HG03060 (cell line): ENCODE measurements around the gene ARHGDIA.
"Not testable (repeated sequence)": the region's sequence is repeated elsewhere in the genome, so short reads cannot be mapped to it uniquely, and the experiment has no call there.

Experiments
- ATAC-seq: cut with Tn5 transposase; IDR thresholded peaks from one replicate; pipeline ENCODE4 v1.9.1; 2021; ENCODE audit warnings: low read depth, moderate number of reproducible peaks; ENCODE audit not compliant: unreplicated experiment

The ARHGDIA gene

DNA sequence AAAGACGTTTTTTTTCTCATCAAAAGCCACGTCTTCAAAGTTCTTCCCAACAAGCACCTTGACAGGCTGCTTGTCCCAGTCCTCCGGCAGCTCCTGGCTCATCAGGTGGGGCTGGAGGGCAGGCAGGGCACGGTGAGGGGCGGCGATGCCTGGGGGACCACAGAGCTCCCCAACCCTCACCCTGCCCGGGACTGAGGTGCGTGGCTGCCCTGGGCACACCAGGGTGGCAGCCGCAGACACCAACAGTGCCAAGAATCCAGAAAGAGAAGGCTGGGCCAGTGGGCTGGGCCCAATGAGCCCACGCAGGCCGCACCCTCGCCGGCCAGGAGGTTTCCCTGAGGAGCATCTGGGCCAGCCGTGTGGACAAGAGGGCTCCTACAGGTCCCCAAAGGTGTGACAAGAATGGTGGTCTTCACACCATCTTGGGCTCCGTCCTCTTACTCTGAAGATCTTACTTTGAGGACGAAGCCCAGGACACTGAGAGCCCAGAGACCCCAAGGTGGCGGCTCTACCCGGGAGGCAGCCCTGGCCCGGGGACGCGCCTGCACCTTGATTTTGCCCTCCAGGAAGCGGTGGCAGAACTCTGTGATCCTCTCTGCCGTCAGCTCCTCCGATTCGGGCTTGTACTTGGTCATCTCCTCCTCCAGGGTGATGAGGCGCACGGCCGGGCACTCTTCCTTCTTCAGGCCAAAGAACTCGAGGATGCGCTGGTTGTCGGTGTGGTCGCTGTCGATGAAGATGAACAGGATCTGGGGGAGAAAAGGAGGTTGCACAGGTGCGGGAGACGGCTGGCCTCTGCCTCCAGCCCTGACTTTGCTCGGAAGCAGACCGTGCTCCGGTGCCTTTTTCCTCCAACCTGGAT lies 25.0 kb downstream of the ARHGDIA start:
- ATAC-seq = no peak

DNA sequence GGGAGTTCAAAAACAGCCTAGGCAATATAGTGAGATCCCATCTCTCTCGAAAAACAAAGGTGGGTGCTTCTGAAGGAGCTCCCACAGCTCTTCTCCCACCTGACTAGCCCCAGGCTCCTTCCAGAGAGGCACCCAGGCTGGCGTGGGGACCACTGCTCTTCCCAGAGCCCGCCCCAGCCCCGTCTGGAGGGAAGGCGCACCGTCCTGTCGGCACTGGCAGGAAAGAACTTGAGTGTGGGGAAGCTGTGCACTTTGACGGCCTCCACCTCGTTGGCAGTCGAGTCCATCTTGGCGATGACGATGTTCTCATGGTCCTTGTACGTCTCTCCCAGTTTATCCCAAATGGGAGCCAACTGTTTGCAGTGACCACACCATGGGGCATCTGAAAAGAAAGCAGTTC lies 25.8 kb downstream of the ARHGDIA start:
- no peak for ATAC-seq

DNA sequence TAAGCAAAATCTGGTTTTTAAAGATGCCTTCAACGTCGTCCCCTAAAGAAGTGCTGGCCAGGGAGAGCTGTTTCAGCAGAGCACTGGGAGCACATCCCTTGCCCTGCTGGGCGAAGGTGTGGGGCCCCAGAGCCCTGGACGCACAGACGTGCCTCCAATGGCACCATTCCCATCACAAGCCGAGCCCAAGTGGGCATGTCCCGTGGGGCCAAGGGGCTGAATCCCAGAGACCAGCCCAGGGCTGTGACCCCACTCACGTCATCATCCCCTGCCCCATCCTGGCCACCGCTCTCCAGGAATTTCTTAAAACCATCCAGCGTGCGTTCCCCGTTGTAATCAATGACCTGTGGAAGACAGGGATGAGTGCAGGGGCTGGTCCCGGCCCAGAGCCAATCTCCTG lies 26.2 kb downstream of the ARHGDIA start:
- no peak for ATAC-seq

DNA sequence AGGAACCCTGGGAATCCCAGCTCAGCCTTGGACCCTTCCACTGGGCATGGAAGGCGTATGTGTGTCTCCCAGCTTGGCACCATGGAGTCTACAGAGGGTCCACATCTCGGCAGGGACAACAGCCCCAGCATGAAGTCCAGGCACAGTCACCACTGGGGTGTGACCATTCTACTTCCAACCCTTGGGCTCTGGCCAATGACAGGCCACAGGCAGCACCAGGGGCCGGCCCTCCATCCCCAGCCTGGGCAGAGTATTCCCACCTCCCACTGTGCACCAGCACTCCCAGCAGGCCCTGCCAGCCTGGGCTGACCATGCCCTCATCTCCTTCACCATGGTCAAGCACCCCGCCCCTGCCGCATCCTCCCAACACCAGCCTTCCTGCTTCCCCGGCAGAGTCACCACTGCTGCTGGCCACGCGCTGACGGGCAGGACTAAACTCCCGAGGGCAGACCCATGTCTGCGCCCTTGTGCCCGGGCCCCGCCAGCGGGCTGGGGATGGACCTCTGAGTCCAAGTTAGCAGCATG lies 26.7 kb downstream of the ARHGDIA start:
- no peak for ATAC-seq

DNA sequence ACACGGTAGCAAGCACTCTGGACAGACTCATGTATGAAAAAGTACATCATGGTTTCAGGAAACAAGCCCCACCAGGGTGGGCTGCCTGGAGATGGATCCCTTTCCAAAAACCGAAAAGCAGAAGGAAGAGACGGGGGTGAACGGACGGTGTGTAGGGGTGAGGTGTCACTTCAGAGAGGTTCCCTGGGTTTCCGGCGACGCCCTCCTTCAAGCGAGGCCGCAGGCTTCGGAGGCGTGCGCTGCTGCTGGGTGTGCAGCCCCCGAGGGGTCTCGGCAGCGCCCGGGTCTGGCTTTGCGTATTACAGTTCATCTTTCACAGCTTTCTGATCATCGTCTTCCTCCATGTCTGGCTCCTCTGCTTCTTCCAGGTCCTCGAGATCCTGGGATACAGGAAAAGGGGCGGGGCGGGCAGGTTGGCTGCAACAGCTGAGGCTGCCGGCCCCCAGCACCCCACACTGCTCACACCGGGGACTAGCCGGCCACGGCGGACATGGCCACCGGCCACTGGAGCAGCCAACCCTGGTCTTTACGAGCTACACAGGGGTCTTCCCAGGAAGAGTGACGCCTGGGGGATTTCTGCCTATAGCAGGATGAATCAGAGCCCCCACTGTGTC lies 27.3 kb downstream of the ARHGDIA start:
- ATAC-seq = no peak

DNA sequence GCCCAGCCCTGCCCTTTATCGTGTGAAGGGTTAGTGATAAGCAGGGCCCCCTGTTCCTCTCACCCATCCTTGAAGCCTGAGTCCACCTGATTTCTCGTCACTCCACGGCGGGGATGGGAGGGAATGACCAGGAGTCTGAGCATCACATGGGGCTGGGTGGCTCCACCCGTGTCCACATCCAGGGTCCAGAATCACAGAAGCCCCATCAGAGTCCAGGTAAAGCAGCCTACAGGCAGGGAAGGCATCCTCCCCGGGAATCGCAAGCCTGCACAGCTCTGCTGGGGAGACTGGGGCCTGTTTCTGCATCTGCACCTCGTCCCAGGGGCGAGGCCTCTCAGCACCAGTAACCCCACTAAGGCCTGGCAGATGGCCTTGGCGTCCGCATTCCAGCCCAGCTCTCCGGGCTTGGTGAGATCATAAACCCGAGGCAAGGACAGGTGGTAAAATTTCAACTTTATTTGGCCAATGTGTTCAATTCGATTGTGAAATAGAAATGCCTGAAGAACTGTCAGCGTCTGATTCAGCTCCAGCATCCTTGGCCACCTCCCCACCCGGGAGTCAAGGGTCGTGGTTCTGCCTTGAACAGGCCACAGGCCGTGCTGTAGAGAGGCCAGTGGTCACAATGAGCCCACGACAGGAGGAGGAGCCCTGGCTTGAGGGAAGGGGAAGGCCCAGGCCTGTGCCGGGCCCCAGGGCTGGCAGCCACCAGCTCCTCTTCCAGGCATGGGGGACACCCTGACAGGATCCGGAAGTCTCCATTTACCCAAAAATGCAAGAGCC lies 28.2 kb downstream of the ARHGDIA start:
- no peak for ATAC-seq

DNA sequence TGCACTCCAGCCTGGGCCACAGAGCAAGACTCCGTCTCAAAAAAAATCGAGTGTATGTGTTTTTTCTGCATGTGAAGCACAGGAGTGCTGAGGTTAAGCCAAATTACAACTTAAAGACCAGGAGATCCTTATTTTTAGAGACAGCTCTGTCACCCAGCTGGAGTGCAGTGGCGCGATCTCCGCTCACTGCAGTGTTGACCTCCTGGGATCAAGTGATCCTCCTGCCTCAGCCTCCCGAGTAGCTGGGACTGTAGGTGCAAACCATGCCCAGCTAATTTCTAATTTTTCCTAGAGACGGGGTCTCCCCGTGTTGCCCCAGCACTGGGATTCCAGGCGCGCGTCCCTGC lies 28.8 kb downstream of the ARHGDIA start:
- no peak for ATAC-seq

DNA sequence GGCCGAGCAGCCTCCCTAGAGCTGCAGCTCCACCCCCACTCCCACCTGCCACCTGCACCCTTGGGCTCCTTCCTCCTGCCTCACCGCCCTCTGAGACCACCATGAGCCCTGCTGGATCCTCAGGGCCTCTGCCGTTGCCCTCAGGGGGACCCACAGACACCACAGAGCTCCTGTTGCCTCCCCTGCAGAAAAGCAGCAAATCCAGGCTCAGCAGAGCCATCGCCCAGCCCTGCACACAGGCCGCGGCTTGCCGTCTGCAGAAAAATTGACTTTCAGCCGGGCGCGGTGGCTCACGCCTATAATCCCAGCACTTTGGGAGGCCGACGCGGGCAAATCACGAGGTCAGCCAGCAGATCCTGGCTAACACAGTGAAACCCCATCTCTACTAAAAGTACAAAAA lies 29.3 kb downstream of the ARHGDIA start:
- ATAC-seq = no peak

DNA sequence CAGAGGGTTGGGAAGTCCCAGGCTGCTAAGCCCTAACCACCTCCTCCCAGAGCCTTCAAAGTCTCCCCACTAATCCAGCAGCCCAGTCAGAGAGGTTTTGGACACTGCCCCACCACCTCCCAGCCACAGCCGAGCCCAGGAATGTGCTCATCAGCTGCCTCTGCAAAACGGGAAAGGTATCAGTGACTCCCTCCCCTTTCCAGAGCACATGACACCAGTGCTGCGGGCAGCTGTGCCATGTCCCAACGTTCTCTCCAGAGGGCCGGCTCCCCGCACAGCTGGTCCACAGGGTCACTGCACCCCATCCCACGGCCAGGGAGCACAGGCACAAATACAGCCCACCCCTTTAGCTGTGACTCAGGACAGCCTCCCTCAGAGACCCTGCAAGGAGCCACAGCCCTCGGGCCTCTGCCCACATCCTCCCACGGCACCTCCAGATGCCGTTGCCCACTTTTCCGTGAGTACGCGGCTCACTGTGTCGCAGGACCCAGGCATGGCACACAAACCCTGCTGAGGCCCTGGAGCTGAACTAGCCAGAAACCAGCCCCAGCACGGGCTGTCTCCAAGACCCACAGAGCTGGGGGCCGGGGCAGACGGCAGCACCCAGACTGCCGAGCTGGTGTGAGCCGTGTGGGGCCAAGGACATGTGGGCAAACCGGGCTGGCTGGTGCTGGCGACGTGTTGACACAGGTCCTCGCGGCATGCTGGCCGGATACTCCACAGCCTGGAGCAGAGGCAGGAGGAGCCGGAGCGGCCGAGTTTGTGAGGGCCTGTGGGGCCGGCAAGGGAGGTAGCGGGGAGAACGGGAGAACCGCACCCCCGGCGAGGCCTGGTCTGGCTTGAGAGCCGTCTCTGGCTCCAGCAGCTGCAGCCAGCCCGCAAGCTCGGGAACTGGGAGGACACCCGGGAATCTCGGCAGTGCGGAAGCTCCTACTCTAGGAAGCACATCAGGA lies 30.0 kb downstream of the ARHGDIA start:
- no peak for ATAC-seq

DNA sequence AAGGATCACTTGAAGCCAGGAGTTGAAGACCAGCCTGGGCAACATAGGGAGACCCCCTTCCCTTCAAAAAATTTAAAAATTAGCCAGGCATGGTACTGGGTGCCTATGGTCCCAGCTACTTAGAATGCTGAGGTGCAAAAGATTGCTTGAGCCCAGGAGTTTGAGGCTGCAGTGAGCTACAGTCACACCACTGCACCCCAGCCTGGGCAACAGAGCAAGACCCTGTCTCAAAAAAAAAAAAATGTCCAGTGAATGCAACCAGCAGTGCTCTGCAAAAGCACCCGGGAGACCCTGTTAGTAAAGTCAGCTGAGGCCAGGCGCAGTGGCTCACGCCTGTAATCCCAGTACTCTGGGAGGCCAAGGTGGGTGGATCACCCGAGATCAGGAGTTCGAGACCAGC lies 31.1 kb downstream of the ARHGDIA start:
- not testable (repeated sequence) for ATAC-seq

DNA sequence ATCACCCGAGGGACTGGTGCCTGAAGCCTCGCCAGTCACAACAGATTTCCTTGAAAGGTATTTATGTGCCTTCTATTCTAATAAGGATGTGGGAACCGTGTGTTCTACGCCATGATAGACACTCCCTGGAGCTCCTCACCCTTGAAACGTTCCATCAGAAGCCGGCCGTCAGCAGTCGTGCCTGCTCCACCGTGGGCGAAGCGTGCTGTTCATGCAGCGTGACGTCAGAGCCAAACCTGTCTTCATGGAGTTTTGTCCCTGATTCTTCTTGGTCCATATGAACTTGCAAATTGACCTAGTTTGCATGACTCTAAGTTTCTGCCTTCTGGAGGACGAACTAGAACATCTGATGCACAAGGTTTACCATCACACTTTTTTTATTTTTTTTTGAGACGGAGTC lies 31.8 kb downstream of the ARHGDIA start:
- ATAC-seq = no peak

DNA sequence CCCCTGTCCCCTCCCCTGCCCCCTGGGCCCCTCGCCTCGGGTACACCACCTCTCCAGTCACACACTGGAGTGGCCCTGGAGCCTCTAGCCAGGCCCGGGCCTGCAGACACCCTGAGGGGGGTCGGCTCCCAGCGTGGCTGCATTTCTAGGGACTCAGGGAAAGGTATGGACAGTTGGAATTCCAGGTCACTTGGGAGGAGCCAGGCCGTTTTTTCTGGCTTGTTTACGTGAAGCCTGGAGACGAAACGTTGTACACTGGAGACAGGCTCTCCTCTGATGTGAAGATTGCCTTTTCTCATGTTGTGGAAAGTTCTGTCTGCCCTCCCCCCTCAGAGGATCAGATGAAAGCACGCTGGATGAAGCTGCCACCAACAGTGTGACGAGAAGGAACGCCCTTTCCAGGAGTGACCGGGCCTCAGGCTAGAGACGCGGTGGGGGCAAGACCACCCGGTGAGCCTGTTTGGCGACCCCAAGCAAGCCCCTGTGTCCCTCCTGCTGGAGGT lies 32.3 kb downstream of the ARHGDIA start:
- ATAC-seq = no peak

DNA sequence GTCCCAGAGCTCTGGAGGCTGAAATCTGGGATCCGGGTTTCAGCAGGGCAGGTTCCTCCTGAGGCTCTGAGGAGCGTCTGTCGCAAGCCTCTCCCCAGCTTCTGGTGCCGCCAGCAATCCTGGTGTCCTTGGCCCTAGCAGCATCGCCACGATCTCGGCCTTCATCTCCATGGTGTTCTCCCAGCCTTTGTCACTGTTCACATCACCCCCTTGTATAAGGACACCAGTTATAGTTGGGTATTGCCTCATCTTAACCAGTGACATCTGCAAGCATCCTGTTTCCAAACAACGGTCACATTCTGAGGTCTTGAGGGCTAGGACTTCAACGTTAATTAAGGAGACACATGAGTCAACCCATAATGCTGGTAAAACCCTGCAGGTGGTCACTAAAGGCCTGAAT lies 33.5 kb downstream of the ARHGDIA start:
- ATAC-seq = no peak

DNA sequence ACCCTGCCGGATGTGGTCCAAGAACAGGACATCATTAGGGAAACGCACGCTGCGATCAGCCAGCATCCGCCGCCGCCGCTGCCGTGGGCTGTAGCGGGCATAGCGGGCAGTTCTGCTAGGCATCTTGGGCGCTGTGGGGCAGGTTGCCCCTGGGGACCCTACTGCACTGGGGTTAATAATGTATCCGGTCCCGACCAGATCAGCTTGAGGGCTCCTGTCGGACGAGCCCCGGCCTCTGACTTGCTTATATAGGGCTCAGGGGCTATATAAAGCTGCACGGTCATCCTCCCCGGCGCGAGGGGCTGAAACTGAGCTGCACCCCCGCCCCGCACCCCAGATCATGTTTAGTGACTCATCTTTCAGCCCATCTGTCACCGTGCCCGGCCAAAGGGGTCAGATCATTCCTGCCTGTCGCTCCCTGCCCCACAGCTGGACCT lies 36.3 kb downstream of the ARHGDIA start, which contains the start of gene PPP1R27:
TSS of gene PPP1R27 (minus strand) at position 220 of the 437 bp plus-strand sequence. CDS start at position 123, 97 bp downstream.
- ATAC-seq = no peak

DNA sequence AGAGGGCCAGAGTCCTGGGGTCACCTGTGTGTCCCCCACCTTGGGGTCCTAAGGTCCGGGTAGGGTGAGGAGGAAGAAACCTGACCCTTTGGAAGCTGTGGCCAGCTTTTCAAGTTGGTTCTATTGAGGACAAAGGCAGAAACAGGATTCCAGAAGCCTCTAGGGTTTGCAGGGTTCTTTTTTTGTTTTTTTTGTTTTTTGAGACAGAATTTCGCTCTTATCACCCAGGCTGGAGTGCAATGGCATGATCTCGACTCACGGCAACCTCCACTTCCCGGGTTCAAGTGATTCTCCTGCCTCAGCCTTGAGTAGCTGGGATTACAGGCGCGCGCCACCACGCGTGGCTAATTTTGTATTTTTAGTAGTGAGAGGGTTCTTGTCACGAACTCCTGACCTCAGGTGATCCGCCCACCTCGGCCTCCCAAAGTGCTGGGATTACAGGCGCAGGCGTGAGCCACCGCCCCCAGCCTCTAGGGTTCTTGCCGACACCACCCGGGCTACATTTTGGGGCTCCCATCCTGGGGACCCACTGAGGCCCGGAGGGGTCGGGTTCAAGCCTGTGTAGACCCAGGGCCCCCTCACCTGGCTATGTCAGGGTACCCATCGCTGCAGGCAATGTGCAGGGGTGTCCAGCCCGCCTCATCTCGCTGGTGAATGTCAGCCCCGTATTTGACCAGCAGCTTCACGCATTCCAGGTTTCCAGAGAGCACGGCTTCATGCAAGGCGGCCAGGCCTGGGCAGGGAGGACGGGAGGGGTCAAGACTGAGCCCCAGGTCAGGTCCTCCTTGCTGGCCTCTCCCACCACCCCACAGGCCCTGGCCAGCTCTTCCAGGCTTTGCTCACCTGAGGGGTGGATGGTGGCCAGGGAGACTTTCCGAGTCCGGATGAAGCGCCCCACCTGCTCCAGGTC lies 37.0 kb downstream of the ARHGDIA start:
- ATAC-seq = no peak

DNA sequence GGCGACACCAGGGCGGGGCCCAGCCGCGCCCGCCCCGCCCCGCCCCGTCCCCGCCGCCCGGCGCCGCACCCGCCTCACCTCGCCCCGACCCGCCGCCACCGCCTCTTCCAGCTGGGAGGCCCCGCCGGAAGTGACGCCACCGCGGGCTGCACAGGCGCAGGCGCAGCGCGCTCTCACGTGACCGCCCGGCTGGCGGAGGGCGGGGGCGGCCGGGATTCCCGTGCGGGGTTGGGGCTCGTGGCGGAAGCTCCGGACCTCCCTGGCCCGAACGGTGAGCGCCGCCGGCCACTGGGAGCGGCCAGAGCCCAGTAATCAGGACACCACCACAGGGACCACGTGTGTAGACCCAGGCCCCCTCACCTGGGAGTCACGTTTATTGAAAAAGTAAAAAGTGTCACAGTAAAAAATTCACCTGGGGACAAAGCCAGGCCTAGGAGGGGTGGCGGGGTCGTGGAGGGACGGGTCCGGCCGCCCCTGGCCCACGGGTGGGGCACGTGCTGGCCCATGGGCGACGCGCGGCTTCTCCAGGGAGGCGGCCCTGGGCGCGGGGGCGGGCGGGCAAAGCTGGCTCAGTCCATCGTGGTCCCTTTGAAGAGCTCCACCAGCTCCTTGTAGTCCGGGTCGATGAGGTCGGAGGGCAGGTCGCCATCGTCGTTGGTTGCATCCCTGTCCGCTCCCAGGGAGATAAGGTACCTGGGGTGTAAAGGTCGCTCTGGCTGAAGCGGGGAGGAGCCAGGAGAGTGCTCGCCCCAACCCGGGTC lies 37.8 kb downstream of the ARHGDIA start, which contains the start of gene MCRIP1:
TSS of gene MCRIP1 (minus strand) at position 132 of the 761 bp plus-strand sequence. CDS start 8,785 bp downstream, outside the sequence.
- ATAC-seq = peak; percentile 34

DNA sequence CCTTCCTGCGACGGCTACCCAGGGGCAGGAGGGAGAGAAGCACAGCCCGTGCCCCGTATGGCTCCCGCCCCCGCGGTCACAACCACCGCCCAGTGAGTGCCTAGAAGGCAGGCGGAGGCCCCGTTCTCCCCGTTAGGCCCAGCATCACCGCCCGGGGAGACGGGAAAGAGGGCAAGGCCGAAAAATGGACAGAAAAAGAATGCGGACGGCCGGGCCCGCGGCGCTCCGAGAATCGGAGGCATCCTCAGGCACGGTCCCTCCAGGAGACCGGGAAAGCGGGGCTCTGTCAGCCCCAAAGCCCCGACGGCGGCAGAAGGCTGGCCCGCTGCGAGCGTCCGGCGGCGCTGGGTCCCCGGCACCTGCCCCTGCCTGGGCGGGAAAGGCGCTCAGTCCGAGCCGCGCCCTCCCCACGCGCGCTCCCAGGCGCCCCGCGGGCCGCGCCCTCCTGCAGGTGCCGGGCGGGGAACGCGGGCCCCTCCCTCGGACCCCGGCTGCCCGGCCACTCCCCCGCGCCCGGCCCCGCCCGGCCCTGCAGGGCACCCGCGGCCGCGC lies 38.5 kb downstream of the ARHGDIA start:
- ATAC-seq = peak; percentile 23
